H1 (cell line): ENCODE results near the gene AIF1L. TPM values are rescaled to one million over a fixed set of nuclear protein-coding genes. Genes with fewer than 3 reads are reported as not detected.

Experiments used
- CEBPB ChIP-seq: IDR thresholded peaks from 2 replicates; pipeline ENCODE4 v1.6.1; 2012; ENCODE audit warnings: low read depth, low read length
- CHD1 ChIP-seq: IDR thresholded peaks from 2 replicates; pipeline ENCODE4 v1.6.1; 2012; ENCODE audit warnings: low read depth, low read length, improper control_type of control experiment
- EP300 ChIP-seq, 2 experiments: IDR thresholded peaks; 1 replicate in 1 of 2; 2 replicates in 1 of 2; pipeline ENCODE4 v1.6.1; 2011 to 2012; ENCODE audit warnings: low read depth in 2 of 2, low read length in 2 of 2, mild to moderate bottlenecking in 2 of 2, borderline replicate concordance in 1 of 2, inconsistent platforms in 1 of 2, moderate library complexity in 1 of 2
- SIRT6 ChIP-seq: IDR thresholded peaks from one replicate; pipeline ENCODE4 v1.7.1; 2012; ENCODE audit warnings: low read length, inconsistent platforms
- SRF ChIP-seq: IDR thresholded peaks from 2 replicates; pipeline ENCODE4 v1.6.1; 2011; ENCODE audit warnings: mild to moderate bottlenecking, low read depth, low read length, moderate library complexity
- polyA plus RNA-seq, 7 experiments: library from polyadenylated mRNA; depleted of rRNA in 3 of 7; stranded (reverse) in 5 of 7; unstranded in 2 of 7; fragments of >200 nt in 5 of 7; fragments of 200-250 nt in 2 of 7; gene quantifications; 1 replicate in 5 of 7; 2 replicates in 1 of 7; 4 replicates in 1 of 7; pipeline versions ENCODE4 v1.2.1 to v1.2.3, GENCODE V29; 2011 to 2013; ENCODE audit warnings: missing spikeins in 2 of 7, mixed read lengths in 2 of 7
- total RNA-seq: library from RNA; stranded (reverse); fragmentation: NEBNext Ultra II Directional; extraction: Animal tissue kit (Norgen Biotek cat#: 25700); gene quantifications from 2 replicates; pipeline ENCODE4 v1.2.1, GENCODE V29; 2021
- TF ChIP-seq, protein P1 (sequence below): fragments of 300-600 bp; sonication (generic); IDR thresholded peaks from 2 replicates; pipeline ENCODE4 v1.7.1; 2012; ENCODE audit warnings: low read length, moderate library complexity, mild to moderate bottlenecking, inconsistent platforms; ENCODE audit not compliant: insufficient replicate concordance
- TF ChIP-seq, protein P2 (sequence below): IDR thresholded peaks from 2 replicates; pipeline ENCODE4 v1.6.1; 2012; ENCODE audit warnings: low read length, inconsistent platforms
- TF ChIP-seq, protein P3 (sequence below): IDR thresholded peaks from 2 replicates; pipeline ENCODE4 v1.6.1; 2012; ENCODE audit warnings: inconsistent platforms

AIF1L gene
- total and polyA plus RNA-seq, 2 of the 8 experiments (the other 6 are each of a cell fraction or from before 2014, with no cell fraction given), result 70.7 to 149 TPM

DNA sequence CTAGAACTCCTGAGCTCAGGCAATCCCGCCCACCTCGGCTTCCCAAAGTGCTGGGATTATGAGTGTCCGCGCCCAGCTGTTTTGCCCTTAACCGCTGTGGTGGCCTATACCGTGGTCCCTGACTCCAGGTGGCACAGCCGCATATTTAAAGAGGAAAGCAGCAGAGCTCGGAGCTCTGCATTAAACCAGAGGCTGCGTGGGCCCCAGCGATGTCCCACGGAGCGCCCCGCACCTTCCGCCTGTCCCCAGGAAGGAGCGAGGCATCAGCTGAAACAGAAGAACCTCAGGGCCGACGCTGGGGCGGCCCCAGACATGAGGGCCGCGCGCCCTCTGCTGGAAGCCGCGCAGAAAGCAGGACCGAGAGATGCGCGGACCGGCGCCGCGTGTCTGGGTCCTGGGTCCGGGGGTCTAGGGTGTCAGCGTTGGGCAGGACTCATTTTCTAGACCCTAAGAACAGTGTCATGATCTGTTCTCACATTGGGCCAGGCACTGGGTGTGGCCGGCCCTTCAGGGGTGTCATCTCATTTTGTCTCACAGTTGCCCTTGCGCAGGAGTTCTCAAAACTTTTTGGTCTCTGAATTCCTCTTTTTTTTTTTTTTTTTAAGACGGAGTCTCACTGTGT, 49.6 kb upstream of the AIF1L start (continued):
- TF ChIP-seq, protein P1, sequence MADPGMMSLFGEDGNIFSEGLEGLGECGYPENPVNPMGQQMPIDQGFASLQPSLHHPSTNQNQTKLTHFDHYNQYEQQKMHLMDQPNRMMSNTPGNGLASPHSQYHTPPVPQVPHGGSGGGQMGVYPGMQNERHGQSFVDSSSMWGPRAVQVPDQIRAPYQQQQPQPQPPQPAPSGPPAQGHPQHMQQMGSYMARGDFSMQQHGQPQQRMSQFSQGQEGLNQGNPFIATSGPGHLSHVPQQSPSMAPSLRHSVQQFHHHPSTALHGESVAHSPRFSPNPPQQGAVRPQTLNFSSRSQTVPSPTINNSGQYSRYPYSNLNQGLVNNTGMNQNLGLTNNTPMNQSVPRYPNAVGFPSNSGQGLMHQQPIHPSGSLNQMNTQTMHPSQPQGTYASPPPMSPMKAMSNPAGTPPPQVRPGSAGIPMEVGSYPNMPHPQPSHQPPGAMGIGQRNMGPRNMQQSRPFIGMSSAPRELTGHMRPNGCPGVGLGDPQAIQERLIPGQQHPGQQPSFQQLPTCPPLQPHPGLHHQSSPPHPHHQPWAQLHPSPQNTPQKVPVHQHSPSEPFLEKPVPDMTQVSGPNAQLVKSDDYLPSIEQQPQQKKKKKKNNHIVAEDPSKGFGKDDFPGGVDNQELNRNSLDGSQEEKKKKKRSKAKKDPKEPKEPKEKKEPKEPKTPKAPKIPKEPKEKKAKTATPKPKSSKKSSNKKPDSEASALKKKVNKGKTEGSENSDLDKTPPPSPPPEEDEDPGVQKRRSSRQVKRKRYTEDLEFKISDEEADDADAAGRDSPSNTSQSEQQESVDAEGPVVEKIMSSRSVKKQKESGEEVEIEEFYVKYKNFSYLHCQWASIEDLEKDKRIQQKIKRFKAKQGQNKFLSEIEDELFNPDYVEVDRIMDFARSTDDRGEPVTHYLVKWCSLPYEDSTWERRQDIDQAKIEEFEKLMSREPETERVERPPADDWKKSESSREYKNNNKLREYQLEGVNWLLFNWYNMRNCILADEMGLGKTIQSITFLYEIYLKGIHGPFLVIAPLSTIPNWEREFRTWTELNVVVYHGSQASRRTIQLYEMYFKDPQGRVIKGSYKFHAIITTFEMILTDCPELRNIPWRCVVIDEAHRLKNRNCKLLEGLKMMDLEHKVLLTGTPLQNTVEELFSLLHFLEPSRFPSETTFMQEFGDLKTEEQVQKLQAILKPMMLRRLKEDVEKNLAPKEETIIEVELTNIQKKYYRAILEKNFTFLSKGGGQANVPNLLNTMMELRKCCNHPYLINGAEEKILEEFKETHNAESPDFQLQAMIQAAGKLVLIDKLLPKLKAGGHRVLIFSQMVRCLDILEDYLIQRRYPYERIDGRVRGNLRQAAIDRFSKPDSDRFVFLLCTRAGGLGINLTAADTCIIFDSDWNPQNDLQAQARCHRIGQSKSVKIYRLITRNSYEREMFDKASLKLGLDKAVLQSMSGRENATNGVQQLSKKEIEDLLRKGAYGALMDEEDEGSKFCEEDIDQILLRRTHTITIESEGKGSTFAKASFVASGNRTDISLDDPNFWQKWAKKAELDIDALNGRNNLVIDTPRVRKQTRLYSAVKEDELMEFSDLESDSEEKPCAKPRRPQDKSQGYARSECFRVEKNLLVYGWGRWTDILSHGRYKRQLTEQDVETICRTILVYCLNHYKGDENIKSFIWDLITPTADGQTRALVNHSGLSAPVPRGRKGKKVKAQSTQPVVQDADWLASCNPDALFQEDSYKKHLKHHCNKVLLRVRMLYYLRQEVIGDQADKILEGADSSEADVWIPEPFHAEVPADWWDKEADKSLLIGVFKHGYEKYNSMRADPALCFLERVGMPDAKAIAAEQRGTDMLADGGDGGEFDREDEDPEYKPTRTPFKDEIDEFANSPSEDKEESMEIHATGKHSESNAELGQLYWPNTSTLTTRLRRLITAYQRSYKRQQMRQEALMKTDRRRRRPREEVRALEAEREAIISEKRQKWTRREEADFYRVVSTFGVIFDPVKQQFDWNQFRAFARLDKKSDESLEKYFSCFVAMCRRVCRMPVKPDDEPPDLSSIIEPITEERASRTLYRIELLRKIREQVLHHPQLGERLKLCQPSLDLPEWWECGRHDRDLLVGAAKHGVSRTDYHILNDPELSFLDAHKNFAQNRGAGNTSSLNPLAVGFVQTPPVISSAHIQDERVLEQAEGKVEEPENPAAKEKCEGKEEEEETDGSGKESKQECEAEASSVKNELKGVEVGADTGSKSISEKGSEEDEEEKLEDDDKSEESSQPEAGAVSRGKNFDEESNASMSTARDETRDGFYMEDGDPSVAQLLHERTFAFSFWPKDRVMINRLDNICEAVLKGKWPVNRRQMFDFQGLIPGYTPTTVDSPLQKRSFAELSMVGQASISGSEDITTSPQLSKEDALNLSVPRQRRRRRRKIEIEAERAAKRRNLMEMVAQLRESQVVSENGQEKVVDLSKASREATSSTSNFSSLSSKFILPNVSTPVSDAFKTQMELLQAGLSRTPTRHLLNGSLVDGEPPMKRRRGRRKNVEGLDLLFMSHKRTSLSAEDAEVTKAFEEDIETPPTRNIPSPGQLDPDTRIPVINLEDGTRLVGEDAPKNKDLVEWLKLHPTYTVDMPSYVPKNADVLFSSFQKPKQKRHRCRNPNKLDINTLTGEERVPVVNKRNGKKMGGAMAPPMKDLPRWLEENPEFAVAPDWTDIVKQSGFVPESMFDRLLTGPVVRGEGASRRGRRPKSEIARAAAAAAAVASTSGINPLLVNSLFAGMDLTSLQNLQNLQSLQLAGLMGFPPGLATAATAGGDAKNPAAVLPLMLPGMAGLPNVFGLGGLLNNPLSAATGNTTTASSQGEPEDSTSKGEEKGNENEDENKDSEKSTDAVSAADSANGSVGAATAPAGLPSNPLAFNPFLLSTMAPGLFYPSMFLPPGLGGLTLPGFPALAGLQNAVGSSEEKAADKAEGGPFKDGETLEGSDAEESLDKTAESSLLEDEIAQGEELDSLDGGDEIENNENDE, result no peak
- no peak for TF ChIP-seq CEBPB
- TF ChIP-seq CHD1, result no peak
- no peak for TF ChIP-seq SIRT6
- TF ChIP-seq, protein P2, sequence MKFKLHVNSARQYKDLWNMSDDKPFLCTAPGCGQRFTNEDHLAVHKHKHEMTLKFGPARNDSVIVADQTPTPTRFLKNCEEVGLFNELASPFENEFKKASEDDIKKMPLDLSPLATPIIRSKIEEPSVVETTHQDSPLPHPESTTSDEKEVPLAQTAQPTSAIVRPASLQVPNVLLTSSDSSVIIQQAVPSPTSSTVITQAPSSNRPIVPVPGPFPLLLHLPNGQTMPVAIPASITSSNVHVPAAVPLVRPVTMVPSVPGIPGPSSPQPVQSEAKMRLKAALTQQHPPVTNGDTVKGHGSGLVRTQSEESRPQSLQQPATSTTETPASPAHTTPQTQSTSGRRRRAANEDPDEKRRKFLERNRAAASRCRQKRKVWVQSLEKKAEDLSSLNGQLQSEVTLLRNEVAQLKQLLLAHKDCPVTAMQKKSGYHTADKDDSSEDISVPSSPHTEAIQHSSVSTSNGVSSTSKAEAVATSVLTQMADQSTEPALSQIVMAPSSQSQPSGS, result no peak
- TF ChIP-seq EP300 (IDR thresholded peaks at IDR 0.05; ENCODE audit: borderline replicate concordance in 1 of 2, low read depth in 2 of 2, low read length in 2 of 2), result no peak
- TF ChIP-seq, protein P3, sequence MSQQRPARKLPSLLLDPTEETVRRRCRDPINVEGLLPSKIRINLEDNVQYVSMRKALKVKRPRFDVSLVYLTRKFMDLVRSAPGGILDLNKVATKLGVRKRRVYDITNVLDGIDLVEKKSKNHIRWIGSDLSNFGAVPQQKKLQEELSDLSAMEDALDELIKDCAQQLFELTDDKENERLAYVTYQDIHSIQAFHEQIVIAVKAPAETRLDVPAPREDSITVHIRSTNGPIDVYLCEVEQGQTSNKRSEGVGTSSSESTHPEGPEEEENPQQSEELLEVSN, result no peak
- TF ChIP-seq SRF, result no peak
